Measurements from ENCODE around the gene CCDC24. TPM values are rescaled to one million over a fixed set of nuclear protein-coding genes. Genes with fewer than 3 reads are reported as not detected.

CCDC24 gene
- total RNA-seq, 1 donor from 2014 or later, result 3.7 TPM

DNA sequence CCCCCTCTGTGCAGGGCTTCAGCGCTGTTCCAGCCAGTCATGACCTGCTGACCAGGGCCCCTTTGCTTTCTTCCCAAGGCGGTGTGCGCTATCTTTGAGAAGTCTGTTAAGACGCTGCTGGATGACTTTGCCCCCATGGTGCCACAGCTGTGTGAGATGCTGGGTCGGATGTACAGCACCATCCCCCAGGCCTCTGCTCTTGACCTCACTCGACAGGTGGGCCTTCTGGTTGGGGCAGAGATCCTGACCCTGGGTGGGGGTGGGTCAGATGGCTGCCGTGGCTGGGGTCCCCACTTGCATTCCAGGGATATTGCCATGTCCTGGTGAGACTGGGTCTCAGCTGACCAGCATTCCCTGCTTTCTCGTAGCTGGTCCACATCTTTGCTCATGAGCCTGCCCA, 30.6 kb upstream of the CCDC24 start:
- DNase-seq (ENCODE audit: low read depth) (no peak), FAIRE-seq (no peak)
- TF ChIP-seq, protein P1, sequence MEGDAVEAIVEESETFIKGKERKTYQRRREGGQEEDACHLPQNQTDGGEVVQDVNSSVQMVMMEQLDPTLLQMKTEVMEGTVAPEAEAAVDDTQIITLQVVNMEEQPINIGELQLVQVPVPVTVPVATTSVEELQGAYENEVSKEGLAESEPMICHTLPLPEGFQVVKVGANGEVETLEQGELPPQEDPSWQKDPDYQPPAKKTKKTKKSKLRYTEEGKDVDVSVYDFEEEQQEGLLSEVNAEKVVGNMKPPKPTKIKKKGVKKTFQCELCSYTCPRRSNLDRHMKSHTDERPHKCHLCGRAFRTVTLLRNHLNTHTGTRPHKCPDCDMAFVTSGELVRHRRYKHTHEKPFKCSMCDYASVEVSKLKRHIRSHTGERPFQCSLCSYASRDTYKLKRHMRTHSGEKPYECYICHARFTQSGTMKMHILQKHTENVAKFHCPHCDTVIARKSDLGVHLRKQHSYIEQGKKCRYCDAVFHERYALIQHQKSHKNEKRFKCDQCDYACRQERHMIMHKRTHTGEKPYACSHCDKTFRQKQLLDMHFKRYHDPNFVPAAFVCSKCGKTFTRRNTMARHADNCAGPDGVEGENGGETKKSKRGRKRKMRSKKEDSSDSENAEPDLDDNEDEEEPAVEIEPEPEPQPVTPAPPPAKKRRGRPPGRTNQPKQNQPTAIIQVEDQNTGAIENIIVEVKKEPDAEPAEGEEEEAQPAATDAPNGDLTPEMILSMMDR (IDR thresholded peaks at IDR 0.05; ENCODE audit: insufficient read depth, low read length, severe bottlenecking), result no peak
- no peaks in the 10 kb centered on the region for H3K27me3 ChIP-seq (ENCODE audit: control insufficient read depth, insufficient read depth, low read length)
- H3K36me3 ChIP-seq (ENCODE audit: control insufficient read depth, insufficient read depth, low read length), result peaks cover 23% of the 10 kb centered on the region
- H3K4me3 ChIP-seq (ENCODE audit: low read depth, low read length), result no peak overlapping the region

DNA sequence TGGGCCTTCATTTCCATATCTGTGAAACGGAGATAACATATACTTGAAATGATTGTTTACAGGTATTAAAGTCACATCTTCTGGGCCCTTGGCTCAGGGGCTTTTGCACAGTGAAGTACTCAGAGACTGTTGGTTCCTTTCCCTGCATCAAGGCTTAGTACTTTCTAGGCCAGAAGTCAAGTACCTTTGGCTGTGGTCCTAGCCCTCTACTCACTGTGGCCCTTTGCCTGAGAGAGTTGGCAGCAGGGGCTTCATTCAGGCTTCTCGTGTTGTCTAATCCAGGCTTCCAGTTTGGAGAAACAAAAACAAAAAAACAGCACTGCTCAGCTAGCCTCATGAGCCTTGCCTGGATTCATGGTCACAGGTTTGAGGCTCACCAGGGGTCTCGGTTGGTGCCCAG, 29.7 kb upstream of the CCDC24 start:
- no peaks in the 10 kb centered on the region for H3K27me3 ChIP-seq (ENCODE audit: control insufficient read depth, insufficient read depth, low read length)
- FAIRE-seq (no peak), DNase-seq (ENCODE audit: low read depth) (no peak)
- TF ChIP-seq, protein P1 (IDR thresholded peaks at IDR 0.05; ENCODE audit: insufficient read depth, low read length, severe bottlenecking), result no peak
- H3K4me3 ChIP-seq (ENCODE audit: low read depth, low read length), result no peak overlapping the region
- H3K36me3 ChIP-seq (ENCODE audit: control insufficient read depth, insufficient read depth, low read length), result peaks cover 25% of the 10 kb centered on the region

DNA sequence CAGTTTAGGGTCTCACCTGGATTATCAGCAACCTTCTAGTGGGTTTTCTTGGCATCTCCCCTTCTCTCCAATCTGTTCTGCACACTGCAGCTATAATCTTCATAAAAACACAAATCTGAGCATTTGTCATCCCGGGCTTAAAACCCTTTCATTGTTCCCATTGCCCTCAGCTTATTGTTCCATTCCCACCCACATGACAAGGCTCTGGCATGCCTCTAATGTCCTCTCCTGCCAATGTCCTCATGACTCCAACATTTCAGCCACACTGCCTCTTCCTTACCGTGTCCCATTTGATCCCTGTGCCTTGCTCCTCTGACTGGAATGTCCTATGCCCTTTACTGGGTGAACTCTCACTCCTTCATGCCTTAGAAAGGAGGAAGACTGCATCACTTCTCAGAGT, 29.1 kb upstream of the CCDC24 start:
- TF ChIP-seq, protein P1 (IDR thresholded peaks at IDR 0.05; ENCODE audit: insufficient read depth, low read length, severe bottlenecking), result no peak
- FAIRE-seq (no peak), DNase-seq (ENCODE audit: low read depth) (no peak)
- H3K36me3 ChIP-seq (ENCODE audit: control insufficient read depth, insufficient read depth, low read length), result peaks cover 25% of the 10 kb centered on the region
- H3K4me3 ChIP-seq (ENCODE audit: low read depth, low read length), result no peak overlapping the region
- H3K27me3 ChIP-seq (ENCODE audit: control insufficient read depth, insufficient read depth, low read length), result no peaks in the 10 kb centered on the region

DNA sequence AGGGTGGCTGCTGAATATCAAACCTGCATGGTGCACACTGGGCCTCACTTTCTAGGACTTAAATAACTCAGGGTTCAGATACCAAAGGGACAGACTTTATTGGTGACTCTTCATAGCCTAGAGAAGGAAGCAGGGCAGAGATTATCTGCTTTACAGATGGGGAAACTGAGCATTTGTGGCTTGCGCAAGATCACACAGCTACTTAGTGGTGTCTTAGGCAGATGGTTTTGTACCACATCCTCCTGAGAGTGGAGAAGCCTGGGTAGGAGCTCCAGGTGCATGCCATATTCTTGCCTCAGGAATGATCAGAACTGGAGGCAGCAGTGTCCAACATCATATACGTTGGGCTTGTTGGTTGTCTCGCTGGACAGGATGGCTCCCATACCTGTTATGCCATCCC, 28.4 kb upstream of the CCDC24 start:
- TF ChIP-seq, protein P1 (IDR thresholded peaks at IDR 0.05; ENCODE audit: insufficient read depth, low read length, severe bottlenecking), result no peak
- Histone ChIP-seq H3K36me3 (ENCODE audit: control insufficient read depth, insufficient read depth, low read length) (peaks cover 26% of the 10 kb centered on the region), H3K4me3 (ENCODE audit: low read depth, low read length) (no peak overlapping the region), H3K27me3 (ENCODE audit: control insufficient read depth, insufficient read depth, low read length) (no peaks in the 10 kb centered on the region)
- FAIRE-seq (peak; percentile 43), DNase-seq (ENCODE audit: low read depth) (no peak)

DNA sequence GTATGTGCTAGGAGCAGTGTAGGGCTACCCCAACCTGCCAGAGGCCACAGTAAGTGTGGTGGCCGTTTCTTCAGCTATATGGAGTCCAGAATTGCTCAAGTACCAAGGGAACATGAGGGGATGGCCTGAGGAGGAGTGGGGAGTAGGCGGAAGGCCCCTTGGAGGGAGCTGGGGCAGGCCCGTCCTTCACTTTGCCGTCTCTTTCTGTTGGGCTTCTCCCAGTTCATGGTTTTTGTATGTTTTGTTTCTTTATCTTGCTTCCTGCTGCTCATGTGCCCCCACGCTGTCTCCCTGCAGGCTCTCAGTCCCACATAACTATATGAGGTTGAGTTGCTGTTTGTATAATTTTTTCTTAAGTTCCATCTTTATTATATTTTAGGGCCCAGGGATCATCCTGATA, 27.5 kb upstream of the CCDC24 start:
- FAIRE-seq, result no peak
- TF ChIP-seq, protein P1 (IDR thresholded peaks at IDR 0.05; ENCODE audit: insufficient read depth, low read length, severe bottlenecking), result no peak
- peaks cover 22% of the 10 kb centered on the region for H3K36me3 ChIP-seq (ENCODE audit: control insufficient read depth, insufficient read depth, low read length)

DNA sequence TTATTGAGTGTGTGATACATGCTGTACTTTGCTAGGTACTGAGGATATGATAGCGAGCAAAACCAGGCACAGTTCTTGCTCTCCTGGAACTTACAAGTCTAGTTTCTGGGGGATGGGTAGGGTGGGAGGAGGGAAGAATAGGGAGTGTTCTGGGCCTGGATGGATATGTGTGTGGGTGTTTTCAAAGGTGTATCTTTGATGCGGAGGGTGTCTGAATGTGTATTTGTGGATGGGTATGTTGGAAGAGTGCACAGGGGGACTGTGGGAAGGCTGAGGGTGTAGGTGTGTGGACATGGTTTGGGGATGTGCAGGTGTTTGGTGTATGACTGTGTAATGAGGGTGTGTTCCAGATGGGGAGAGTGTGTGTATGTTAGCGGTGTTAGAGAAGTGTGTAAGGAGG, 26.1 kb upstream of the CCDC24 start:
- TF ChIP-seq, protein P1 (IDR thresholded peaks at IDR 0.05; ENCODE audit: insufficient read depth, low read length, severe bottlenecking), result no peak
- DNase-seq (ENCODE audit: low read depth) (no peak), FAIRE-seq (peak; percentile 84)
- no peaks in the 10 kb centered on the region for H3K27me3 ChIP-seq (ENCODE audit: control insufficient read depth, insufficient read depth, low read length)
- H3K36me3 ChIP-seq (ENCODE audit: control insufficient read depth, insufficient read depth, low read length), result peaks cover 20% of the 10 kb centered on the region
- no peak overlapping the region for H3K4me3 ChIP-seq (ENCODE audit: low read depth, low read length)

More for the DNA sequence above, 27.5 kb upstream of the CCDC24 start:
- Histone ChIP-seq H3K4me3 (ENCODE audit: low read depth, low read length) (no peak overlapping the region), H3K27me3 (ENCODE audit: control insufficient read depth, insufficient read depth, low read length) (no peaks in the 10 kb centered on the region)
- DNase-seq (ENCODE audit: low read depth), result no peak
